HepG2 (cell line): ENCODE measurements around the gene KRI1. TPM values are rescaled to one million over a fixed set of nuclear protein-coding genes. Genes with fewer than 3 reads are reported as not detected.

ENCODE experiments used
- ETS1 ChIP-seq: sonication (generic); formaldehyde crosslinking; IDR thresholded peaks from 2 replicates; pipeline ENCODE4 v1.4.0; 2020; ENCODE audit warnings: missing genetic modification reagents
- HOXA5 ChIP-seq: sonication (generic); formaldehyde crosslinking; IDR thresholded peaks from 2 replicates; pipeline ENCODE4 v1.4.0; 2020; ENCODE audit warnings: missing genetic modification reagents
- LBX2 ChIP-seq: sonication (generic); formaldehyde crosslinking; IDR thresholded peaks from 2 replicates; pipeline ENCODE4 v1.5.0; 2020; ENCODE audit warnings: missing genetic modification reagents, mild to moderate bottlenecking, borderline replicate concordance
- PHF8 ChIP-seq: sonication (generic); formaldehyde crosslinking; IDR thresholded peaks from 2 replicates; pipeline ENCODE4 v1.5.0; 2020; ENCODE audit warnings: missing genetic modification reagents
- PPARG ChIP-seq: conservative IDR thresholded peaks from 2 replicates; pipeline ENCODE4 v1.6.1; 2016; ENCODE audit warnings: missing biosample characterization, missing genetic modification reagents
- SALL1 ChIP-seq: sonication (generic); formaldehyde crosslinking; IDR thresholded peaks from 2 replicates; pipeline ENCODE4 v1.8.0; 2022; ENCODE audit warnings: mild to moderate bottlenecking, missing genetic modification reagents
- WIZ ChIP-seq: sonication (generic); formaldehyde crosslinking; IDR thresholded peaks from 2 replicates; pipeline ENCODE4 v1.5.1; 2020; ENCODE audit warnings: mild to moderate bottlenecking, missing genetic modification reagents
- XRCC5 ChIP-seq: fragments of 200-400 bp; formaldehyde crosslinking; optimal IDR thresholded peaks from 2 replicates; pipeline ENCODE3; 2017; ENCODE audit warnings: mild to moderate bottlenecking, low read length
- ZBED4 ChIP-seq: sonication (generic); formaldehyde crosslinking; IDR thresholded peaks from 2 replicates; pipeline ENCODE4 v1.4.0; 2020; ENCODE audit warnings: missing genetic modification reagents, borderline replicate concordance
- ZFP1 ChIP-seq: IDR thresholded peaks from 2 replicates; pipeline ENCODE4 v1.6.1; 2016
- ZMYM3 ChIP-seq: sonication (generic); formaldehyde crosslinking; IDR thresholded peaks from 2 replicates; pipeline ENCODE4 v1.5.1; 2020; ENCODE audit warnings: mild to moderate bottlenecking, missing genetic modification reagents
- ZNF281 ChIP-seq: sonication (generic); formaldehyde crosslinking; IDR thresholded peaks from 2 replicates; pipeline ENCODE4 v1.4.0; 2020; ENCODE audit warnings: missing genetic modification reagents, borderline replicate concordance
- ZNF639 ChIP-seq: conservative IDR thresholded peaks from 2 replicates; pipeline ENCODE4 v1.6.1; 2018; ENCODE audit warnings: missing genetic modification reagents
- ZNF772 ChIP-seq: sonication (generic); formaldehyde crosslinking; IDR thresholded peaks from 2 replicates; pipeline ENCODE4 v1.5.0; 2020; ENCODE audit warnings: mild to moderate bottlenecking, missing genetic modification reagents
- ZNF850 ChIP-seq: sonication (generic); formaldehyde crosslinking; conservative IDR thresholded peaks from 2 replicates; pipeline ENCODE4 v1.9.0; 2021; ENCODE audit warnings: mild to moderate bottlenecking, missing genetic modification reagents
- polyA plus RNA-seq, 8 experiments: library from polyadenylated mRNA; depleted of rRNA in 3 of 8; stranded (reverse) in 7 of 8; unstranded in 1 of 8; fragments of >200 nt; fragmentation: Illumina TruSeq in 4 of 8; extraction: Trizol in 4 of 8; gene quantifications; 2 replicates each; pipeline versions ENCODE4 v1.2.1 to v1.2.3, GENCODE V29; 2011 to 2016; ENCODE audit warnings: low read depth in 4 of 8, missing spikeins in 1 of 8, mixed read lengths in 1 of 8; ENCODE audit not compliant: insufficient read depth in 1 of 8
- total RNA-seq, 5 experiments: library from RNA; depleted of rRNA; stranded (reverse); fragments of >200 nt; fragmentation: Illumina TruSeq; extraction: Trizol; gene quantifications; 2 replicates each; pipeline ENCODE4 v1.2.3, GENCODE V29; 2016; ENCODE audit warnings: low read depth in 1 of 5
- TF ChIP-seq, protein P1 (sequence below): sonication (generic); formaldehyde crosslinking; IDR thresholded peaks from 2 replicates; pipeline ENCODE4 v1.4.0; 2020; ENCODE audit warnings: low read depth, mild to moderate bottlenecking, missing genetic modification reagents
- TF ChIP-seq, protein P2 (sequence below): fragments of 450-650 bp; IDR thresholded peaks from 2 replicates; pipeline ENCODE4 v1.6.1; 2017

Gene KRI1
- total and polyA plus RNA-seq, 2 of the 13 experiments (the other 11 are each of a cell fraction or from before 2014, with no cell fraction given) = 9.1 to 11.7 TPM

DNA sequence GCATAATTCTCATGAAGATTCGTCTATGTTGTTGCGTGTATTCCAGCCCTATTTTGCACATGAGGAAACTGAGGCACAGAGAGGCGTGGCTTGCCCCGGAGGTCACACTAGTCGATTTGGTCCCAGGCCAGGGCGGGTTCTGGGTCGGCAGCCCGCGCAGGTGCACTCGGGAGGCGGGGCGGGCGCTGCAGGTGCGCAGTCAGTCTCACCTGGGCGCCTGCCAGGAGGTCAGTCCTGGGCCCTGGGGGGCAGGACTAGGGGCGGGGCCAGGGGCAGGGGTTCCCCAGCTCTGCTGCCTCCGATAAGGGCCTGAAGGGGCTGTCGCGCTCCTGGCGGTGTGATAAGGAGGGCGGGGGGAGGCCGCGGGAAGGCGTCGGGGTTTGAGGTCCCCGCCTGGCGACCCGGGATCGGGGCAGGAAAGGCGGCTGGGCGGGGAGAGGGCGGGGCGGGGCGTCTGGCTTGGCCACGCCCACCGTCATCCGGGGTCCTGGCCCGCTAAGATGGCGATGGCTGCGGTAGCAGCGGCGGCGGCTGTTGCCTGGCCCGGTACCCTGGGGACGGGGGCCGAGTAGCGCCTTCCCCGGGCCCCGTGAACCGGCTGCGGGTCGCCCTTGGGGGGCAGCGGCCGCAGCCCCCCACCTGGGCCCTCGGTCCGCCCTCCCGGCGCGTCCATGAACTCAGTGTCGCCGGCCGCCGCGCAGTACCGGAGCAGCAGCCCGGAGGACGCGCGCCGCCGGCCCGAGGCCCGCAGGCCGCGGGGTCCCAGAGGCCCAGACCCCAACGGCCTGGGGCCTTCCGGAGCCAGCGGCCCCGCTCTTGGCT, 22.2 kb downstream of the KRI1 start, which contains the start of gene ATG4D (continued):
- TF ChIP-seq ZBED4 (CRISPR knock-in tag) = no peak
- TF ChIP-seq PPARG = 0 out of 2 replicates have a peak, but pooled peaks have one; percentile 17
- no peak for TF ChIP-seq ZNF850 (CRISPR knock-in tag)
- TF ChIP-seq ETS1 (CRISPR knock-in tag) = no peak
- no peak for TF ChIP-seq ZNF639 (CRISPR knock-in tag)
- no peak for TF ChIP-seq ZNF772 (CRISPR knock-in tag)
- TF ChIP-seq, protein P1, sequence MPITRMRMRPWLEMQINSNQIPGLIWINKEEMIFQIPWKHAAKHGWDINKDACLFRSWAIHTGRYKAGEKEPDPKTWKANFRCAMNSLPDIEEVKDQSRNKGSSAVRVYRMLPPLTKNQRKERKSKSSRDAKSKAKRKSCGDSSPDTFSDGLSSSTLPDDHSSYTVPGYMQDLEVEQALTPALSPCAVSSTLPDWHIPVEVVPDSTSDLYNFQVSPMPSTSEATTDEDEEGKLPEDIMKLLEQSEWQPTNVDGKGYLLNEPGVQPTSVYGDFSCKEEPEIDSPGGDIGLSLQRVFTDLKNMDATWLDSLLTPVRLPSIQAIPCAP = no peak
- no peak for TF ChIP-seq ZNF281
- no peak for TF ChIP-seq XRCC5
- TF ChIP-seq PHF8 (CRISPR knock-in tag) = peak; percentile 85
- 0 out of 2 replicates have a peak, but pooled peaks have one; percentile 40 for TF ChIP-seq LBX2 (CRISPR knock-in tag)
- TF ChIP-seq WIZ (CRISPR knock-in tag) = no peak
- TF ChIP-seq, protein P2, sequence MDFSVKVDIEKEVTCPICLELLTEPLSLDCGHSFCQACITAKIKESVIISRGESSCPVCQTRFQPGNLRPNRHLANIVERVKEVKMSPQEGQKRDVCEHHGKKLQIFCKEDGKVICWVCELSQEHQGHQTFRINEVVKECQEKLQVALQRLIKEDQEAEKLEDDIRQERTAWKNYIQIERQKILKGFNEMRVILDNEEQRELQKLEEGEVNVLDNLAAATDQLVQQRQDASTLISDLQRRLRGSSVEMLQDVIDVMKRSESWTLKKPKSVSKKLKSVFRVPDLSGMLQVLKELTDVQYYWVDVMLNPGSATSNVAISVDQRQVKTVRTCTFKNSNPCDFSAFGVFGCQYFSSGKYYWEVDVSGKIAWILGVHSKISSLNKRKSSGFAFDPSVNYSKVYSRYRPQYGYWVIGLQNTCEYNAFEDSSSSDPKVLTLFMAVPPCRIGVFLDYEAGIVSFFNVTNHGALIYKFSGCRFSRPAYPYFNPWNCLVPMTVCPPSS = no peak
- peak; percentile 19; the same call in 1 of the 2 replicates for TF ChIP-seq HOXA5 (CRISPR knock-in tag)
- TF ChIP-seq SALL1 (CRISPR knock-in tag) = 0 out of 2 replicates have a peak, but pooled peaks have one; percentile 24
- TF ChIP-seq ZFP1 (CRISPR knock-in tag) = no peak
- TF ChIP-seq ZMYM3 (CRISPR knock-in tag) = no peak
